Parathyroid adenoma (tissue), 2 donors: ENCODE results near the gene GRIN3A.
"Not testable (repeated sequence)": the region's sequence is repeated elsewhere in the genome, so short reads cannot be mapped to it uniquely, and the experiment has no call there.

Source experiments
- H2AFZ ChIP-seq: fragments of 300-600 bp; sonication (generic); one replicate; pipeline ENCODE4 v1.7.0; 2017; ENCODE audit warnings: antibody characterized with exemption, mild to moderate bottlenecking
- H3K27ac ChIP-seq: fragments of 300-600 bp; sonication (generic); one replicate; pipeline ENCODE4 v1.7.0; 2017
- H3K27me3 ChIP-seq: fragments of 300-600 bp; sonication (generic); one replicate; pipeline ENCODE4 v1.7.0; 2017; ENCODE audit warnings: low read length; ENCODE audit not compliant: control insufficient read depth, insufficient read depth
- H3K36me3 ChIP-seq: fragments of 300-600 bp; sonication (generic); one replicate; pipeline ENCODE4 v1.7.0; 2017; ENCODE audit warnings: low read length; ENCODE audit not compliant: control insufficient read depth, insufficient read depth
- H3K4me1 ChIP-seq: fragments of 300-600 bp; sonication (generic); one replicate; pipeline ENCODE4 v1.7.0; 2017; ENCODE audit warnings: control low read depth
- H3K4me2 ChIP-seq: fragments of 300-600 bp; sonication (generic); one replicate; pipeline ENCODE4 v1.7.0; 2017; ENCODE audit warnings: low read length
- H3K4me3 ChIP-seq: fragments of 300-600 bp; sonication (generic); one replicate; pipeline ENCODE4 v1.7.0; 2017; ENCODE audit warnings: low read depth, low read length
- H3K79me2 ChIP-seq: fragments of 300-600 bp; sonication (generic); one replicate; pipeline ENCODE4 v1.7.0; 2017; ENCODE audit warnings: control low read depth
- H3K9ac ChIP-seq: fragments of 300-600 bp; sonication (generic); one replicate; pipeline ENCODE4 v1.7.0; 2017; ENCODE audit warnings: mild to moderate bottlenecking
- H3K9me3 ChIP-seq: fragments of 300-600 bp; sonication (generic); one replicate; pipeline ENCODE4 v1.7.0; 2017; ENCODE audit warnings: low read length; ENCODE audit not compliant: control insufficient read depth
- CTCF ChIP-seq: fragments of 300-600 bp; sonication (generic); IDR thresholded peaks from one replicate; pipeline ENCODE4 v1.7.0; 2017; ENCODE audit warnings: antibody characterized with exemption, mild to moderate bottlenecking
- donor health status: primary hyperparathyroidism.

The GRIN3A gene

GRCh38 chr9:101549472-101550098 is 188.9 kb downstream of the GRIN3A start:
- not testable (repeated sequence) for H3K9me3 ChIP-seq, H3K4me3 ChIP-seq, H3K27ac ChIP-seq, H3K4me1 ChIP-seq, H3K9ac ChIP-seq, H3K27me3 ChIP-seq, H3K79me2 ChIP-seq, H2AFZ ChIP-seq, H3K36me3 ChIP-seq, H3K4me2 ChIP-seq
- TF ChIP-seq CTCF = peak; percentile 33

- H3K36me3 ChIP-seq = no peaks in the 10 kb centered on the region
- no peak overlapping the region for H3K27ac ChIP-seq
Measured at GRCh38 chr9:101543098-101543735, 195.2 kb downstream of the GRIN3A start.

DNA sequence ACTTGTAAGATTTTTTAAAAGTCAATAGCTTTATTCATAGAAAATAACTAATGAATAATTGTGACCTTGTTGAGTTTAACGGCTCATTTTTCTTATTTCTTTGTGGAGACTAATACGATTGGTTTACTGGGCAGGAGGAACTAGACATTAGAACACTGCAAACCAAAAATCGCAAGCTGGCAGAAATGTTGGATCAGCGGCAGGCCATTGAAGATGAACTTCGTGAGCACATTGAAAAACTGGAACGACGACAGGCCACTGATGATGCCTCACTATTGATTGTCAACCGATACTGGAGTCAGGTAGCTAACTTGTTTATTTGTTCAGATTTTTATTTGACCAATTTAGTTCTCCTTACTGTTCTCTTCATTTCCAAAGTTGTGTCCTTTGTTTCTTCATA is 198.4 kb downstream of the GRIN3A start:
- no peak overlapping the region for H3K27ac ChIP-seq
- no peaks in the 10 kb centered on the region for H3K9me3 ChIP-seq
- no peak overlapping the region for H3K4me2 ChIP-seq
- no peak overlapping the region for H3K4me3 ChIP-seq
- no peak for TF ChIP-seq CTCF
- H2AFZ ChIP-seq = no peak overlapping the region
- no peaks in the 10 kb centered on the region for H3K36me3 ChIP-seq
- peaks cover 6% of the 10 kb centered on the region for H3K79me2 ChIP-seq
- no peaks in the 10 kb centered on the region for H3K27me3 ChIP-seq
- H3K4me1 ChIP-seq = peaks cover 3% of the 10 kb centered on the region
- no peak overlapping the region for H3K9ac ChIP-seq

More at GRCh38 chr9:101543098-101543735, 195.2 kb downstream of the GRIN3A start:
- Histone ChIP-seq H2AFZ (no peak overlapping the region), H3K79me2 (no peaks in the 10 kb centered on the region), H3K4me1 (no peaks in the 10 kb centered on the region), H3K9me3 (no peaks in the 10 kb centered on the region), H3K4me3 (no peak overlapping the region), H3K27me3 (no peaks in the 10 kb centered on the region), H3K4me2 (no peak overlapping the region), H3K9ac (no peak overlapping the region)
- TF ChIP-seq CTCF = no peak

DNA sequence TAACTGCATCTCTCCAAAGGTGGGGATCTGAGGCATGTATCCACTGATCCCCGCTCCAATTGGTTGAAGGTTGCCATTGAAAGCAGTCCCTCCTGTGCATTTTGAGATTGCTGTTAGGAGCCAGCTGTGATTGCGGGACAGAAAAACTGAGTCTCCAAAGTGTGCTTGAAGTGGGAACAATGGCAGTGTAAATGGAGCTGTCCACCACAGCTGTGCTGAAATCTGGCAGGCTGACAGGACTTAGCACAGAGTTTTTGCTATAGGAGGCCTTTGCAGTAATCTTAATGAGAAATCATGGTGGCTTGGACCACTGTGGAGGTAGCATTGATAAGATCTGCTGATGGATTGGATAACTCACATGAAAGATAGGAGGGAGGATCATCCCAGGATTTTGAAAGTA is 201.5 kb downstream of the GRIN3A start:
- H2AFZ ChIP-seq = no peak overlapping the region
- H3K27ac ChIP-seq = no peak overlapping the region
- H3K27me3 ChIP-seq = no peaks in the 10 kb centered on the region
- peaks cover 3% of the 10 kb centered on the region for H3K4me1 ChIP-seq
- H3K9ac ChIP-seq = no peak overlapping the region
- TF ChIP-seq CTCF = no peak
- H3K36me3 ChIP-seq = no peaks in the 10 kb centered on the region
- H3K4me2 ChIP-seq = no peak overlapping the region
- H3K9me3 ChIP-seq = no peaks in the 10 kb centered on the region
- H3K79me2 ChIP-seq = peaks cover 9% of the 10 kb centered on the region
- H3K4me3 ChIP-seq = no peak overlapping the region

GRCh38 chr9:101536351-101536750 is 202.1 kb downstream of the GRIN3A start:
- Histone ChIP-seq H3K79me2 (peaks cover 9% of the 10 kb centered on the region), H3K27me3 (no peaks in the 10 kb centered on the region), H3K36me3 (no peaks in the 10 kb centered on the region), H3K4me3 (no peak overlapping the region), H3K27ac (no peak overlapping the region), H3K4me1 (peaks cover 3% of the 10 kb centered on the region), H3K4me2 (no peak overlapping the region), H3K9me3 (no peaks in the 10 kb centered on the region), H3K9ac (no peak overlapping the region), H2AFZ (no peak overlapping the region)
- no peak for TF ChIP-seq CTCF
